AG20443 (cell line): ENCODE data around the gene PRKRIP1.
"Not testable (repeated sequence)": the region's sequence is repeated elsewhere in the genome, so short reads cannot be mapped to it uniquely, and the experiment has no call there.

Experiments used
- DNase-seq: peaks from one replicate; pipeline ENCODE4 v3.0.0; 2012; ENCODE audit warnings: low spot score, mixed read lengths

Gene PRKRIP1

GRCh38 chr7:102395873-102396709 lies at the start of gene PRKRIP1:
PRKRIP1 (plus strand) TSS chr7:102396363; CDS start chr7:102396412, 49 bp downstream.
- DNase-seq, result peak; percentile 93

- DNase-seq, result not testable (repeated sequence)
Observed at GRCh38 chr7:102346983-102347382, 49.2 kb upstream of the PRKRIP1 start.

GRCh38 chr7:102356344-102356743 lies 39.8 kb upstream of the PRKRIP1 start, which contains the start of gene SPDYE6:
SPDYE6 (minus strand) TSS chr7:102356444; CDS start chr7:102356023, 421 bp downstream.
- DNase-seq, result not testable (repeated sequence)

- peak; percentile 95 for DNase-seq
Observed at GRCh38 chr7:102363549-102364393, 32.4 kb upstream of the PRKRIP1 start.

- DNase-seq, result not testable (repeated sequence)
Observed at GRCh38 chr7:102364394-102364886, 31.7 kb upstream of the PRKRIP1 start.

- not testable (repeated sequence) for DNase-seq
Observed at GRCh38 chr7:102365390-102365789, 30.8 kb upstream of the PRKRIP1 start.

- not testable (repeated sequence) for DNase-seq
Observed at GRCh38 chr7:102370038-102370437, 26.1 kb upstream of the PRKRIP1 start.

- DNase-seq, result not testable (repeated sequence)
Observed at GRCh38 chr7:102372796-102373195, 23.4 kb upstream of the PRKRIP1 start.

GRCh38 chr7:102376964-102377466 lies 19.1 kb upstream of the PRKRIP1 start:
- no peak for DNase-seq

GRCh38 chr7:102380837-102381236 lies 15.3 kb upstream of the PRKRIP1 start:
- DNase-seq, result not testable (repeated sequence)

GRCh38 chr7:102381696-102382425 lies 14.3 kb upstream of the PRKRIP1 start:
- DNase-seq, result not testable (repeated sequence)

- no peak for DNase-seq
Observed at GRCh38 chr7:102387064-102387463, 9.1 kb upstream of the PRKRIP1 start.

- no peak for DNase-seq
Observed at GRCh38 chr7:102389810-102390209, 6.4 kb upstream of the PRKRIP1 start.

- peak; percentile 89 for DNase-seq
Observed at GRCh38 chr7:102390697-102391484, 5.3 kb upstream of the PRKRIP1 start.

- DNase-seq, result no peak
Observed at GRCh38 chr7:102392330-102392729, 3.8 kb upstream of the PRKRIP1 start.

GRCh38 chr7:102393467-102393866 lies 2.7 kb upstream of the PRKRIP1 start:
- no peak for DNase-seq

GRCh38 chr7:102395592-102395872 lies 631 bp upstream of the PRKRIP1 start:
- DNase-seq, result peak; percentile 19

- peak; percentile 17 for DNase-seq
Observed at GRCh38 chr7:102396710-102397019, 502 bp downstream of the PRKRIP1 start.

GRCh38 chr7:102398543-102398942 lies 2.4 kb downstream of the PRKRIP1 start:
- no peak for DNase-seq

GRCh38 chr7:102400360-102400759 lies 4.2 kb downstream of the PRKRIP1 start:
- DNase-seq, result no peak

GRCh38 chr7:102403563-102403962 lies 7.4 kb downstream of the PRKRIP1 start:
- DNase-seq, result no peak
